ENCODE measurements around the gene PPP1R9A. TPM values are rescaled to one million over a fixed set of nuclear protein-coding genes. Genes with fewer than 3 reads are reported as not detected.
A peak's percentile ranks its signal among the peaks of the same experiment; 100 is the strongest.

Gene PPP1R9A
- total and polyA plus RNA-seq, 4 donors, result 2.2 to 59.1 (median 14.6) TPM

- H3K4me3 ChIP-seq, result no peak overlapping the region
- H3K27me3 ChIP-seq (ENCODE audit: control insufficient read depth in 3 of 3, insufficient read depth in 3 of 3, low read length in 2 of 3), result no peaks in the 10 kb centered on the region
- DNase-seq (peak in 2 of 3 donors; percentile 29 to 45), ATAC-seq (ENCODE audit: insufficient read depth, low FRiP score) (no peak)
- H3K9ac ChIP-seq (ENCODE audit: insufficient read depth in 1 of 2, low read length in 2 of 2), result no peak overlapping the region
- 80 to 82% methylated on average over 3 of the region's 3 CpGs for WGBS, 2 donors
- H3K9me3 ChIP-seq (ENCODE audit: control insufficient read depth in 4 of 4, insufficient read depth in 3 of 4, low read length in 3 of 4), result no peaks in the 10 kb centered on the region
- H3K27ac ChIP-seq (ENCODE audit: low read depth in 1 of 2, low read length in 1 of 2), result no peak overlapping the region
- peaks cover 0 to 12% (median 0%) of the 10 kb centered on the region in 5 donors for H3K4me1 ChIP-seq (ENCODE audit: control insufficient read depth in 5 of 5, insufficient read depth in 5 of 5, low read length in 5 of 5)
- TF ChIP-seq, protein P1, sequence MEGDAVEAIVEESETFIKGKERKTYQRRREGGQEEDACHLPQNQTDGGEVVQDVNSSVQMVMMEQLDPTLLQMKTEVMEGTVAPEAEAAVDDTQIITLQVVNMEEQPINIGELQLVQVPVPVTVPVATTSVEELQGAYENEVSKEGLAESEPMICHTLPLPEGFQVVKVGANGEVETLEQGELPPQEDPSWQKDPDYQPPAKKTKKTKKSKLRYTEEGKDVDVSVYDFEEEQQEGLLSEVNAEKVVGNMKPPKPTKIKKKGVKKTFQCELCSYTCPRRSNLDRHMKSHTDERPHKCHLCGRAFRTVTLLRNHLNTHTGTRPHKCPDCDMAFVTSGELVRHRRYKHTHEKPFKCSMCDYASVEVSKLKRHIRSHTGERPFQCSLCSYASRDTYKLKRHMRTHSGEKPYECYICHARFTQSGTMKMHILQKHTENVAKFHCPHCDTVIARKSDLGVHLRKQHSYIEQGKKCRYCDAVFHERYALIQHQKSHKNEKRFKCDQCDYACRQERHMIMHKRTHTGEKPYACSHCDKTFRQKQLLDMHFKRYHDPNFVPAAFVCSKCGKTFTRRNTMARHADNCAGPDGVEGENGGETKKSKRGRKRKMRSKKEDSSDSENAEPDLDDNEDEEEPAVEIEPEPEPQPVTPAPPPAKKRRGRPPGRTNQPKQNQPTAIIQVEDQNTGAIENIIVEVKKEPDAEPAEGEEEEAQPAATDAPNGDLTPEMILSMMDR (IDR thresholded peaks at IDR 0.05; ENCODE audit: control extremely low read depth, extremely low read depth), result no peak
- H3K36me3 ChIP-seq (ENCODE audit: control insufficient read depth in 4 of 4, insufficient read depth in 4 of 4, low read length in 4 of 4), result no peaks in the 10 kb centered on the region
Observed at GRCh38 chr7:94901981-94902380, 5.4 kb upstream of the PPP1R9A start.

DNA sequence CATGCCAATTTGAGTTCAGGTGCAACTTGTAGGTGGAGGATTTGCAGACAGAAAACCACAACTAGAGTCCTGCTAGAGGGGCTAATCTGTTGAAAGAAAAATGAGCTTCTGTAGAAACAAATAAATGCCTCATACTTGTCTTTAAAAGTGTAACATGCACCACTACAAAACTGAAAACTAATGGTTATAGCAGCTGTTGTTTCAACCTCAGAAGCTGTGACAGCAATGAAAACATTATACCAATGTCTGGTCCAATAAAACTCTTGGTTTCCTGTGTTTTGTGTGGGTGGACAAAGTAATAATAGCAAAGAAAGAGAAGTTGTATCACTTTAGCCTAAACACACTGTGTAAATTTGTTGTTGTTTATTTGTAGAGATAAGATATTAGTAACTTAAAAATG, 3.4 kb upstream of the PPP1R9A start:
- peaks cover 0 to 3% (median 0%) of the 10 kb centered on the region in 4 donors for H3K9me3 ChIP-seq (ENCODE audit: control insufficient read depth in 4 of 4, insufficient read depth in 3 of 4, low read length in 3 of 4)
- TF ChIP-seq, protein P1 (IDR thresholded peaks at IDR 0.05; ENCODE audit: control extremely low read depth, extremely low read depth), result no peak
- H3K27me3 ChIP-seq (ENCODE audit: control insufficient read depth in 3 of 3, insufficient read depth in 3 of 3, low read length in 2 of 3), result no peaks in the 10 kb centered on the region
- peaks cover 0 to 19% (median 0%) of the 10 kb centered on the region in 5 donors for H3K4me1 ChIP-seq (ENCODE audit: control insufficient read depth in 5 of 5, insufficient read depth in 5 of 5, low read length in 5 of 5)
- ATAC-seq (ENCODE audit: insufficient read depth, low FRiP score), result no peak
- H3K36me3 ChIP-seq (ENCODE audit: control insufficient read depth in 4 of 4, insufficient read depth in 4 of 4, low read length in 4 of 4), result no peaks in the 10 kb centered on the region
- no peak overlapping the region for H3K4me3 ChIP-seq
- no peak overlapping the region for H3K9ac ChIP-seq (ENCODE audit: insufficient read depth in 1 of 2, low read length in 2 of 2)
- no peak for DNase-seq
- no peak overlapping the region for H3K27ac ChIP-seq (ENCODE audit: low read depth in 1 of 2, low read length in 1 of 2)

DNA sequence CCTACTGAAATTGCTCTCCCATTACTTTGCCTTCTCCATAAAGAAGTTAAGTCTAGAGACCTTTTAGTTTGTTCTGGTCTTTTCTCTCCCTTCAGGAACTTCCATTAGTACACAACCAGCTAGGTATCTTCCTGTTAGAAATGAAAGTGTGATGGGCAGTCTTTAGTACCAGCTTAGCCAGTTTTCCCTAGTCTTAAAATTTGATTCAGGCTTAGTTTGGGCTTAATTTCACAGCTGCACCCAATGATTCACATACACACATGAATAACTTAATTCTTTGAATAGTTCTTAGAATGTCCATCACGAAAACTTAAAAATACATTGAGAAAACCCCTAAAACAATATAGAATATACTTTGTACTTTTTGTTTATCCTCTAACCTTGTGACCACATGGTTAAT, 2.4 kb upstream of the PPP1R9A start:
- ATAC-seq (ENCODE audit: insufficient read depth, low FRiP score), result no peak
- DNase-seq, result no peak
- Histone ChIP-seq H3K4me1 (ENCODE audit: control insufficient read depth in 5 of 5, insufficient read depth in 5 of 5, low read length in 5 of 5) (peaks cover 0 to 23% (median 0%) of the 10 kb centered on the region in 5 donors), H3K27me3 (ENCODE audit: control insufficient read depth in 3 of 3, insufficient read depth in 3 of 3, low read length in 2 of 3) (peaks cover 0 to 4% (median 3%) of the 10 kb centered on the region in 3 donors), H3K27ac (ENCODE audit: low read depth in 1 of 2, low read length in 1 of 2) (no peak overlapping the region), H3K4me3 (no peak overlapping the region), H3K36me3 (ENCODE audit: control insufficient read depth in 4 of 4, insufficient read depth in 4 of 4, low read length in 4 of 4) (no peaks in the 10 kb centered on the region), H3K9ac (ENCODE audit: insufficient read depth in 1 of 2, low read length in 2 of 2) (no peak overlapping the region), H3K9me3 (ENCODE audit: control insufficient read depth in 4 of 4, insufficient read depth in 3 of 4, low read length in 3 of 4) (peaks cover 0 to 3% (median 0%) of the 10 kb centered on the region in 4 donors)
- TF ChIP-seq, protein P1 (IDR thresholded peaks at IDR 0.05; ENCODE audit: control extremely low read depth, extremely low read depth), result no peak
- WGBS, 2 donors, result 91 to 95% methylated on average over 1 of the region's 1 CpG

Data from lung (tissue), 12 donors.